GM10266 (cell line): ENCODE measurements around the gene ATXN1.

Source experiments
- DNase-seq: peaks from one replicate; pipeline ENCODE4 v3.0.0; 2012; ENCODE audit errors: extremely low spot score
- TF ChIP-seq, protein P1 (sequence below): IDR thresholded peaks from 2 replicates; pipeline ENCODE4 v1.5.1; 2012; ENCODE audit warnings: mild to moderate bottlenecking, low read depth; ENCODE audit not compliant: control insufficient read depth, insufficient read depth; ENCODE audit errors: missing control alignments

ATXN1 gene

DNA sequence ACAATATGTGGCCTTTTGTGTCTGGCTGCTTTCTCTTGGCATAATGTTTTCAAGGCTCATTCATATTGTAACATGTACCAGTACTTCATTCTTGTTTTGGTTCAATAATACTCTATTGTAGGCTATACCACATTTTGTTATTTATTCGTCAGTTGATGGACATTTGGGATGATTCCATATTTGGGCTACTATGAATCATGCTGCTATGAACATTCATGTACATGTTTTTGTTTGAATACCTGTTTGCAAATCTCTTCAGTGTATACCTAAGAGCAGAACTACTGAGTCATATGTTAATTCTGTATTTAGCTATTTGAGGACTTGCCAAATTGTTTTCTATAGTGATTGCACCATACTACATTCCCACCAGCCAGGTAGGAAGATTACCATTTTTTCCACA is 263.0 kb downstream of the ATXN1 start:
- TF ChIP-seq, protein P1, sequence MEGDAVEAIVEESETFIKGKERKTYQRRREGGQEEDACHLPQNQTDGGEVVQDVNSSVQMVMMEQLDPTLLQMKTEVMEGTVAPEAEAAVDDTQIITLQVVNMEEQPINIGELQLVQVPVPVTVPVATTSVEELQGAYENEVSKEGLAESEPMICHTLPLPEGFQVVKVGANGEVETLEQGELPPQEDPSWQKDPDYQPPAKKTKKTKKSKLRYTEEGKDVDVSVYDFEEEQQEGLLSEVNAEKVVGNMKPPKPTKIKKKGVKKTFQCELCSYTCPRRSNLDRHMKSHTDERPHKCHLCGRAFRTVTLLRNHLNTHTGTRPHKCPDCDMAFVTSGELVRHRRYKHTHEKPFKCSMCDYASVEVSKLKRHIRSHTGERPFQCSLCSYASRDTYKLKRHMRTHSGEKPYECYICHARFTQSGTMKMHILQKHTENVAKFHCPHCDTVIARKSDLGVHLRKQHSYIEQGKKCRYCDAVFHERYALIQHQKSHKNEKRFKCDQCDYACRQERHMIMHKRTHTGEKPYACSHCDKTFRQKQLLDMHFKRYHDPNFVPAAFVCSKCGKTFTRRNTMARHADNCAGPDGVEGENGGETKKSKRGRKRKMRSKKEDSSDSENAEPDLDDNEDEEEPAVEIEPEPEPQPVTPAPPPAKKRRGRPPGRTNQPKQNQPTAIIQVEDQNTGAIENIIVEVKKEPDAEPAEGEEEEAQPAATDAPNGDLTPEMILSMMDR, result no peak
- no peak for DNase-seq

DNA sequence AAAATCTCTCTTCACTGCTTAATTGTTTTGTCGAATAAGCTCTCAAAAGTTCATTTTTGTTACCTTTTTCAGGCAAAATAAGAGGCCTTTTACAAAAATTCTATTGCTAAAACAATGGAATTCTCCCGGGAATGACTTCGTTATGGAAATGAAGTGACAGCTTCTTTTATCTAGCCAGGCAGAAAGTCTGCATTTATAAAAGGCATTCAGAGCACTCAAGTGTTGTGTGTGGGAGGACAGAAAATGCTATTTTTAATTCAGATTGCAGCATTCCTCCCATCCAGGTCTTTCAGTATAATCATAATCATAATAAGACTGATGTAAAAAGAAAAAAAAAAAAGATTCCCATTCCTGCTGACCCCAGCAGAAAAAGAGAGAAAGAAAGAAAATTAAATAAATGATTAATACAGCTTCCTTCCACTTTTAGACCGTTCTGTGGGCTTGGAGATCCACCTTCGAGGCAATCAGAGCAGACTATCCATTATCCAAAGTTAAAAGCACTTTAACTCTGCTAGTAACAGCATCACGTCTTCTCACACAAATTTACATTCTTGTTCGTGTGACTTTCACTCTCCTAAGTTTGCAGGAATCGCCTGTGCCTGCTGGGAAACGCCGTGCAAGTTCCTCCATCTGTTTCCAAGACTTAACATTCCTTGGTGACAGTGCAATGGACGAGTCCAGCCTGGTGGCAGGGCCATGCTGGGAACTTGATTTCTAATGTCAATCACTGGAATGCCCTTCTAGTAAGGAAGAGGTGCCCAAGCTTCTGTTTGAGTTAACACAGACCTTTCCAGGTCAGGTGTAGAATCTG is 264.1 kb downstream of the ATXN1 start:
- TF ChIP-seq, protein P1, result no peak

DNA sequence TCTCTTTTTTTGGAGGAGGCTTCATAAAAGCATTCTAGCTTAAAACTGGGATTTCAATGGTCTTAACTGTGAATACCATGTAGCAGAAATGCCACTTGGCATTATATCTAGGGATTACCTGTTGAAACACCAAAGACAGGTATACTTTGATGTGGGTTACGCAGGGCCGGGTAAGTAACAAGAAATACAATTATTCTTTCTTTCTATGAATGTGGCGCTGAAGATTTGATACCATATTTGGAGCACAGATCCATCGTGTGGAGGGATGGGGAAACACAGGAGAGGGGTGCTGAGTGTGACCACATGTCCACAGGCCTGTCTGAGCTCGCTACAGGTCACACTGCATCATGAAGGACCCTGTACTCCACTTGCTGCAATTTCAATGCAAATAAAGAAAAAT is 265.1 kb downstream of the ATXN1 start:
- TF ChIP-seq, protein P1, result no peak
- DNase-seq, result no peak

More for the DNA sequence above, 264.1 kb downstream of the ATXN1 start:
- DNase-seq, result no peak

DNA sequence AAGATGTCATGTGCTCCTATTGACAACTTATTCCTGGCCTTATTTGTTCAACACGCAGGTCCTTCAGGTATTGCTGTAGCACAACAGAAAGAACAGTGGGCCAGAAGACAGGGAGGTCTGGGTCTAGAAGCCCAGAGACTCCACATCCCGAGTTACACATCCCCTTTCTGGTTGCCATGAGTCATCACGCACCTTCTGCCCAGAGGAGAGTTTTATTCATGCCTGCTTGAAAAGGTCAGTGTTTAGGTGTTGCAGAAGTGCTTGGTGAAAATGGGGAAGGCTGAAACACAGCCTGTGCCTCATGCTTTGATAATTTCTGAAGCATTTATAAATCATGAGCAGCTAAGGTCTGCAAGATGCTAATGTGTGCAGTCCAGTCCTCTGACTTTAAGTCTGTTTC is 266.5 kb downstream of the ATXN1 start:
- peak; percentile 34 for DNase-seq
- TF ChIP-seq, protein P1, result no peak

DNA sequence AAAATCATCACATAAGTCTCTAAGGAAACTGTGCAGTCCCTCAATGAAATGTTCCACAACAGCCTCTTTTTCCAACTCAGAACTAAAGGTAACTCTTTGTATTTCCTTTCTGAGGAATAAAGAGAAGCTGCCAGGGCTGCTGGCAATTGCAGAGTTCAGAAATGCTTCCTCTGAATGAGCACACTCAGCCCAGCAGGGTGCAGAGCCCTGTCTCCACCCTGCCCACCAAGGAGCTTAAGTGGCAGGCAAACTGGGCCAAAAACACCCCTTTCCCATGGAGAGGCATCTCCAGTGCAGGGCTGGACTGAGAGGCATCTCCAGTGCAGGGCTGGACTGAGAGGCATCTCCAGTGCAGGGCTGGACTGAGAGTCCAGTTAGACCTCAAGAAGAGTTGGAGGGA is 267.5 kb downstream of the ATXN1 start:
- DNase-seq, result no peak
- TF ChIP-seq, protein P1, result peak; percentile 5

DNA sequence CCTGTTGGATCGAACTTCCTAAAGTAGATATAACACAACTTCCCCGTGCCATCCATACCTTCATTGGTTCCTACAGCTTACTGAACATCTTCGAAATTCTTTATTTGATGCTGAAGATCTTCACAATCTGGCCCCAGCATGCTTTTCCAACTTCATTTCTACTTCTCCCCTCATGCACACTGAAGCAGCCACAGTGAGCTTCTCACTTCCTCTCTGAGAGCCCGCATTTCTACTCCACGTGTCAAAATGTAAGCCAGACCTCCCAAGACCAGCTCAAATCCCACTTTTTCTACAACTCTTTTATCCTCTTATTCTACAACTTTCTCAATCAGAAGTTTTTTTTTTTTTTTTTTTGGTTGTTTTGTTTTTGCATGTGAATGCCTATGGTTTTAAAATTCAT is 268.1 kb downstream of the ATXN1 start:
- no peak for DNase-seq
- TF ChIP-seq, protein P1, result no peak

DNA sequence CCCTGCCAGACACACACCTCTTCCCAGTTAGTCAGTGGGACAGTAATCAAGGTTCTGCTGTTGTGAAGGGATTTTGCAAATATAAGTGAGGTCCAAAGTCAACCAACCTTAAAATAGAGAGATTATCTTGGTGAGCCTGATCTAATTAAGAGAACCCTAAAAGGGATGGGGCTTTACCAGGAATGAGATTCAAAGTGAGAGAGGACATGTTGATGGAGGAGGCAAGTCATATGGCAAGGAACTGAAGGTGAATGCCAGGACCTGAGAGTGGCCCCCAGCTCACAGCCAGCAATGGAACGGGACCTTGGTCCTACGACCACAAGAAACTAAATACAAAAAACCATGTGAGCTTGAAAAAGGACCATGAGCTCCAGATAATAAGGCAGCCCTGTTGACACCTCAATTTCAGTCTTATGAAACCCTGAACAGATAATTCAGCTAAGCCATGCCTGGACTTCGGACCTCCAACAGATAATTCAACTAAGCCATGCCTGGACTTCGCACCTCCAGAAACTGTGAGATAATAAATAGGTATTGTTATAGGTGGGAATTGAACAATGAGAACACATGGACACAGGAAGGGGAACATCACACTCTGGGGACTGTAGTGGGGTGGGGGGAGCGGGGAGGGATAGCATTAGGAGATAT is 269.5 kb downstream of the ATXN1 start:
- TF ChIP-seq, protein P1, result no peak
- DNase-seq, result no peak
